Posterior cingulate gyrus (tissue), 11 donors: ENCODE data around the gene TOP1.
"Not testable (repeated sequence)": the region's sequence is repeated elsewhere in the genome, so short reads cannot be mapped to it uniquely, and the experiment has no call there.

Experiments
- DNase-seq, 10 donors: peaks; one replicate each; pipeline versions ENCODE4 v3.0.0 to v3.0.0-alpha.2; 2020 to 2021; ENCODE audit warnings: mixed read lengths in 3 of 10
- intact Hi-C: fragments of 100-400 bp; cut with DNase I; formaldehyde crosslinking; loops from one replicate; pipeline ENCODE4 v1.15.1; 2023

TOP1 gene

GRCh38 chr20:41121399-41121798, 92.8 kb downstream of the TOP1 start:
- intact Hi-C loops: no loop called here
- no peak for DNase-seq

DNA sequence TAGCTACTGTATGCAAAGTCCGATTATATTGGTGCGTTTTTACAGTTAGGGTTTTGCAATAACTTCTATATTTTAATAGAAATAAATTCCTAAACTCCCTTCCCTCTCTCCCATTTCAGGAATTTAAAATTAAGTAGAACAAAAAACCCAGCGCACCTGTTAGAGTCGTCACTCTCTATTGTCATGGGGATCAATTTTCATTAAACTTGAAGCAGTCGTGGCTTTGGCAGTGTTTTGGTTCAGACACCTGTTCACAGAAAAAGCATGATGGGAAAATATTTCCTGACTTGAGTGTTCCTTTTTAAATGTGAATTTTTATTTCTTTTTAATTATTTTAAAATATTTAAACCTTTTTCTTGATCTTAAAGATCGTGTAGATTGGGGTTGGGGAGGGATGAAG, 95.0 kb downstream of the TOP1 start:
- intact Hi-C loops: no loop called here
- DNase-seq: no peak

GRCh38 chr20:41124451-41125094, 96.0 kb downstream of the TOP1 start:
- no peak for DNase-seq
- intact Hi-C loops: no loop called here

GRCh38 chr20:41125530-41126457, 97.2 kb downstream of the TOP1 start:
- intact Hi-C loops: no loop called here

DNA sequence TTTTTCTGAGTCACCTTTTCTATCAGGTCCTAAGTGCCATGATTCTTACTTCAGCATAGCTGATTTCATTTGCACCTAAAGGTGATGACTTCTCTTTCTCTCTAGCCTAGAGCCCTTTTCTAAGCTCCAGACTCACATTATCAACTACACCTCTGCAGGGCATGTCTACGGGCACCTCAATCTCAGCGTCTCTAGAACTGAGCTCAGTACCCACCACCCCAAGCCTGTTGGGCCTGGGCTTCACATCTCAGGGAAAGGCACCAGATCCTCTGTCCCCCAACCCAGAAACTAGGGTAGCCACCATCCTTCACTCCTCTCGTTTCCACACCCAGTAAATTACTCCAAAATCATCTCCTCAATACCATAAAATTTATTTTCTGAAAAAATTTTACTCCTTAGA, 98.1 kb downstream of the TOP1 start:
- DNase-seq: no peak
- intact Hi-C loops: no loop called here

More at GRCh38 chr20:41125530-41126457, 97.2 kb downstream of the TOP1 start:
- no peak for DNase-seq

DNA sequence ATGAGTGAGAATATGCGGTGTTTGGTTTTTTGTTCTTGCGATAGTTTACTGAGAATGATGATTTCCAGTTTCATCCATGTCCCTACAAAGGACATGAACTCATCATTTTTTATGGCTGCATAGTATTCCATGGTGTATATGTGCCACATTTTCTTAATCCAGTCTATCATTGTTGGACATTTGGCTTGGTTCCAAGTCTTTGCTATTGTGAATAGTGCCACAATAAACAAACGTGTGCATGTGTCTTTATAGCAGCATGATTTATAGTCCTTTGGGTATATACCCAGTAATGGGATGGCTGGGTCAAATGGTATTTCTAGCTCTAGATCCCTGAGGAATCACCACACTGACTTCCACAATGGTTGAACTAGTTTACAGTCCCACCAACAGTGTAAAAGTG, 99.7 kb downstream of the TOP1 start:
- DNase-seq, intact Hi-C loops: not testable (repeated sequence)

GRCh38 chr20:41131594-41132387, 103.2 kb downstream of the TOP1 start:
- DNase-seq: no peak
- intact Hi-C loops: no loop called here

GRCh38 chr20:41132388-41132775, 103.8 kb downstream of the TOP1 start:
- peak in 1 of 10 donors; percentile 57 for DNase-seq
- intact Hi-C loops: not testable (repeated sequence)

DNA sequence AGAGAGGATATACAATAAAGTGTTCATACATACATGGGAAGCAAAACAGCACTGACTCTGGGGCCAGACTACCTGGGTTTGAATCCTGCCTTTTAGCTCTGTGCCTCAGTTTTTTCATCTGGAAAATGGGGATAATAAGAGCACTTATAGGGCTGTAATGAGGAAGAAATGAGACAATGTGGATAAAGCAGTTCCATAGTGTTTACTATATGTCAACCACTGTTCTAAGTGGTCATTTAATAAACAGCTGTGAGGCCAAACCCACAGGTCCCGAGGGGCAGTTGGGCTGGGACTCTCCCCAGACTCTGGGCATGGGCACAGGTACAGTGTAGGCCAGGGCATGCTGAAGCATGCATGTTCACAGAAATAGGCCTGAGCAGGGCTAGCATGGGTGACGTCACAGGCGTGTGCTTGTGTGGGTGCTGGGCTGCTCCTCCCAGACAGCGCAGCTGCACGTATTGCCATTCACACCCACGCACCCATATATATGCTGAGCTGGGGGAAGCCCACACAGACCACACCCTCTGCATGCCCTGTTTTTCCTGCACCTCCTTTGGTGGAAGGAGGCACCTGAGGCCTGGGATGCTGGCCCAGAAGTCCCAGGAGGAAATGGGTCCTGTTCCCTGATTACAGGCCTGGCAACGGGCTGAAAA, 105.2 kb downstream of the TOP1 start:
- peak in 8 of 10 donors; percentile 38 to 93 (median 54) for DNase-seq
- intact Hi-C loops: no loop called here

- DNase-seq: peak in 1 of 10 donors; percentile 17
- intact Hi-C loops: no loop called here
These were observed 106.0 kb downstream of the TOP1 start for GRCh38 chr20:41134362-41135186.

DNA sequence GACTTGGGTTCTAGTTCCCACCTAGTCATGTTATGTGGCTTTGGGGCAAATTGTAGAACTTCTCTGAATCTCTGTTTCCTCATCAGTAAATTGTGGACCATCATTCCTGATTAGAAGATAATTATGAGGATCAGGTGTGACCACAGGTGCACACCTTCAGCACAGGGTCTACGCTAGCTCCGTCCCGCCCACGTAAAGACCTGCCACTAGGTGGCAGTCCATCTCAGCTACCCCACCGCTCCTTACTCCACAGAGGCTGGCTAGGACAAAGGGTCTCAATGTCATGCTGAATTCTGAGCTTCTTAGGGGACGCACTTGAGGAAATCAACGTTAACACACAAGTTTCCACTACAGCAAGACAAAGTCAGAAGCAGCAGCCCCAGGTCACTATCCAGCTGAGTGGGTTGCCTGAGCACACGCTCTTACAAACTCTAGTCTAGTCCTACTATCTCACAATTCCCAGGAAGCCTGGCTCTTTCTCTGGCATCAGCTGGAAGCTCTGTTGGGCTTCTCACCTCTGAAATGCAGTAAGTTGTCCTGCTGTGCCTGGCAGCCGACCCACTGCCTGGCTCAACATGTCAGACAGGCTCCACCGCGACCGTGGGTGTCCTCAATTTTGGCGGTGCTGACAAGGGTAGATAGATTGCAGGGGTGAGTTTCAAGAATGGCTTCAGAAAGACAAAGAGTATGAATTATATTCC, 106.7 kb downstream of the TOP1 start:
- peak in 1 of 10 donors; percentile 64 for DNase-seq
- intact Hi-C loops: no loop called here

GRCh38 chr20:41135888-41136679, 107.5 kb downstream of the TOP1 start:
- intact Hi-C loops: no loop called here
- DNase-seq: no peak

- intact Hi-C loops: no loop called here
- DNase-seq: peak; percentile 81 to 99 (median 92)
These were observed 108.3 kb downstream of the TOP1 start, which contains the start of gene PLCG1 for GRCh38 chr20:41136680-41137613. PLCG1 (plus strand) TSS chr20:41137543; CDS start chr20:41137642, 99 bp downstream.

DNA sequence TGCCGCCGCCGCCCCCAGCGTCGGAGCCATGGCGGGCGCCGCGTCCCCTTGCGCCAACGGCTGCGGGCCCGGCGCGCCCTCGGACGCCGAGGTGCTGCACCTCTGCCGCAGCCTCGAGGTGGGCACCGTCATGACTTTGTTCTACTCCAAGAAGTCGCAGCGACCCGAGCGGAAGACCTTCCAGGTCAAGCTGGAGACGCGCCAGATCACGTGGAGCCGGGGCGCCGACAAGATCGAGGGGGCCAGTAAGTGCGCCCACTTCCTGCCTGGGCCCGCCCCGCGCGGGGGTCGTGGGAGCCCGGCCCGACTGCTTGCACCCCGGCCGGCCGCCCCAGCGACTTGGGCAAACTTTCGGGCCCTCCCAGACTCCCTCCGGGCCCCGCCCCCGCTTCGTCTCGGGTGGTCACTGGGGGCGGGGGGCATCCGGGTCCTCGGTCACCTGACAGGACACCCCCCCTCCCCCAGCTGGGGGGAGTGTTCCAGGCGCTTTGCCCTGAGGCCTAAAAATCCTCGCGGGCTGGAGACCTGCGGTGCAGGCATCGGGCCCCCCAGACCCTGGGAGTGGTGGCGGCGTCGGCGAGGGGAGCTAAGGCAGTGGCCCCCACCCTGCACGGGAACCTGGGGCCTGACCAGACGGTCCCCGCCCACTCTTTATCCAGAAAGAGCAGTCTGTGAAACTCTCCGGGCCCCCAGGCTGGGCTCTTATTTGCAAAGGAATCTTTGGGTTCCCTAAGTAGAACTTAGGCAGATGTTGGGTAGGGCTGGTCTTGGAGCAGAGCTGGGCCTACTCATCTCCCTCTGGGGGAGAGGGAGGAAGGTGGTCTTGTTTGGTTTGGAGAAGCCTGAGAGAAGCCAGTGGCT, 109.2 kb downstream of the TOP1 start:
- peak in 8 of 10 donors; percentile 38 to 88 (median 45) for DNase-seq
- intact Hi-C loops: loop anchor here (2.0 kb wide), 1 partner anchor 109 kb away; the partner anchor contains the start of gene TOP1

DNA sequence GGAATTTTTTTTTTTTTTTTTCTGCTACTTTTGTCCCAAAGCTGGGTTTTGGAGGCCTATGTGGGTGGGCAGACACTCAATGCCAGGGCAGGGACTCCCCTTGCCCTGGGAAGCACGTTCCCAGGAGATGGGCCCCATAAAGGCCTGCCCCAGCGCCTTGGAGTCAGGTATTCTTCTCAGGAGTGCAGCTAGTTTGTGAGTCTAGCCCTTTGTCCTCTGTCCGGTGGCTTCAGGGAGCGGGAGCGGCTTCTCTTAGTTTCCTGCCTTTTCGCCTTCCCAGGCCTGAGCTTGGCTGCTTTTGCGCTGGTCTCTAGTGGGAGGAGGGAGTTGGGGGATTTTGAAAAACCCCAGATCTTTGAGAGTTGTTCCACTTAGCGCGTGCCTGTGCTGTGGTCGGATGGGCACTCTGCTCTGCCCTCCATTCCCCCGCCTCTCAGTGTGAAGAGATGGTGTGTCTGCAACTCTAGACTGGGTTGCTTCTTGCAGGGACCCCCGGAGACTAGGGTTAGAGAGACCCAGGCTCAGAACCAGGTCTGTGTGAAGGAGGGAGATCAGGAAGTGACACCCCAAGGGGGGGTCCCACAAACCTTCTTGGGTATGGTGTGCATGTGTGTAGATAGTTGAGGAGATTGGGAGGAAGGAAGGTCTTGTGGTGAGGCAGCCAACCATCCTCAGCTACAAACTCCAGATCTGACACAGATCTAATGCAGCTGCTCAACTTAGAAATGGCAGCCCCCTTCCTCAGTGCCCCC, 110.0 kb downstream of the TOP1 start:
- peak in 3 of 10 donors; percentile 15 to 71 (median 52) for DNase-seq

More for the DNA sequence above, 110.0 kb downstream of the TOP1 start:
- intact Hi-C loops: loop anchor here (2.0 kb wide), 1 partner anchor 110 kb away; the partner anchor contains the start of gene TOP1
